ENCODE results near the gene COBL. TPM values are rescaled to one million over a fixed set of nuclear protein-coding genes. Genes with fewer than 3 reads are reported as not detected.

COBL gene
- total and polyA plus RNA-seq, 3 experiments from 2014 or later, result not detected

GRCh38 chr7:51292596-51292995, 24.0 kb downstream of the COBL start:
- H3K27ac ChIP-seq (ENCODE audit: low read depth, low read length), result no peak overlapping the region
- POLR2A ChIA-PET, result no interaction called here
- H3K4me3 ChIP-seq (ENCODE audit: low read length), result no peak overlapping the region
- no peaks in the 10 kb centered on the region for H3K27me3 ChIP-seq (ENCODE audit: insufficient read depth, low read length, poor library complexity, severe bottlenecking)
- no peaks in the 10 kb centered on the region for H3K4me1 ChIP-seq (ENCODE audit: insufficient read depth, low read length)
- H3K9me3 ChIP-seq (ENCODE audit: low read length), result no peaks in the 10 kb centered on the region
- DNase-seq, result no peak
- Mint-ChIP-seq H3K4me3 (no peak overlapping the region), H3K4me1 (no peaks in the 10 kb centered on the region), H3K27me3 (peaks cover 0 to 3% of the 10 kb centered on the region in 2 donors), H3K9me3 (peaks cover 0 to 3% (median 0%) of the 10 kb centered on the region in 5 donors), H3K36me3 (no peaks in the 10 kb centered on the region), H3K27ac (no peak overlapping the region)
- H3K36me3 ChIP-seq (ENCODE audit: insufficient read depth, low read length), result no peaks in the 10 kb centered on the region
- CTCF ChIA-PET, result no interaction called here

GRCh38 chr7:51290702-51291540, 25.7 kb downstream of the COBL start:
- no peaks in the 10 kb centered on the region for H3K36me3 ChIP-seq (ENCODE audit: insufficient read depth, low read length)
- H3K36me3 Mint-ChIP-seq, result no peaks in the 10 kb centered on the region
- no peak overlapping the region for H3K4me3 Mint-ChIP-seq
- ChIA-PET CTCF (no interaction called here), POLR2A (no interaction called here)
- H3K4me3 ChIP-seq (ENCODE audit: low read length), result no peak overlapping the region
- H3K9me3 ChIP-seq (ENCODE audit: low read length), result no peaks in the 10 kb centered on the region
- no peak overlapping the region for H3K27ac ChIP-seq (ENCODE audit: low read depth, low read length)
- no peaks in the 10 kb centered on the region for H3K27me3 ChIP-seq (ENCODE audit: insufficient read depth, low read length, poor library complexity, severe bottlenecking)
- no peak overlapping the region for H3K27ac Mint-ChIP-seq
- H3K4me1 Mint-ChIP-seq, result no peaks in the 10 kb centered on the region
- no peaks in the 10 kb centered on the region for H3K4me1 ChIP-seq (ENCODE audit: insufficient read depth, low read length)
- no peak for DNase-seq
- H3K27me3 Mint-ChIP-seq, result peaks cover 0 to 3% of the 10 kb centered on the region in 2 donors
- peaks cover 0 to 5% (median 0%) of the 10 kb centered on the region in 5 donors for H3K9me3 Mint-ChIP-seq

DNA sequence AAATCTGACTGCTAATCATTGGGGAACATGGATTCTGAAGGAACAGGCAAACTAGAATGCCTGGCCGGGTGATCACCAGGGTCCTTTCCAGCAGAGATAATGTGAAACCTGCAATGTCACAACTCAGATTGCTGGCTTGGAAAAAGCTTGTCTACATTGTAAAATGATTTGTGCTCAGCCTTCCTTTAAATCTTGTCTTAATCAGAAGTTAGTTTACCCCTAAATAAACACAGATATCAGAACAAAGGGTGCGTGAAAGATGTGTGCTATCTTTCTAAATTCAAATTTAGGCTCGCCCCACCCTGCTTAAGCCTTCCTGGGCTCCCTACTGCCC, 26.3 kb downstream of the COBL start:
- DNase-seq, result no peak
- CTCF ChIA-PET, result no interaction called here
- Histone ChIP-seq H3K27me3 (ENCODE audit: insufficient read depth, low read length, poor library complexity, severe bottlenecking) (no peaks in the 10 kb centered on the region), H3K9me3 (ENCODE audit: low read length) (no peaks in the 10 kb centered on the region), H3K4me1 (ENCODE audit: insufficient read depth, low read length) (no peaks in the 10 kb centered on the region), H3K4me3 (ENCODE audit: low read length) (no peak overlapping the region), H3K27ac (ENCODE audit: low read depth, low read length) (no peak overlapping the region), H3K36me3 (ENCODE audit: insufficient read depth, low read length) (no peaks in the 10 kb centered on the region)
- peaks cover 0 to 5% (median 0%) of the 10 kb centered on the region in 5 donors for H3K9me3 Mint-ChIP-seq
- H3K4me3 Mint-ChIP-seq, result no peak overlapping the region
- no peaks in the 10 kb centered on the region for H3K36me3 Mint-ChIP-seq
- no peaks in the 10 kb centered on the region for H3K4me1 Mint-ChIP-seq
- no peak overlapping the region for H3K27ac Mint-ChIP-seq
- POLR2A ChIA-PET, result no interaction called here
- H3K27me3 Mint-ChIP-seq, result peaks cover 0 to 3% of the 10 kb centered on the region in 2 donors

DNA sequence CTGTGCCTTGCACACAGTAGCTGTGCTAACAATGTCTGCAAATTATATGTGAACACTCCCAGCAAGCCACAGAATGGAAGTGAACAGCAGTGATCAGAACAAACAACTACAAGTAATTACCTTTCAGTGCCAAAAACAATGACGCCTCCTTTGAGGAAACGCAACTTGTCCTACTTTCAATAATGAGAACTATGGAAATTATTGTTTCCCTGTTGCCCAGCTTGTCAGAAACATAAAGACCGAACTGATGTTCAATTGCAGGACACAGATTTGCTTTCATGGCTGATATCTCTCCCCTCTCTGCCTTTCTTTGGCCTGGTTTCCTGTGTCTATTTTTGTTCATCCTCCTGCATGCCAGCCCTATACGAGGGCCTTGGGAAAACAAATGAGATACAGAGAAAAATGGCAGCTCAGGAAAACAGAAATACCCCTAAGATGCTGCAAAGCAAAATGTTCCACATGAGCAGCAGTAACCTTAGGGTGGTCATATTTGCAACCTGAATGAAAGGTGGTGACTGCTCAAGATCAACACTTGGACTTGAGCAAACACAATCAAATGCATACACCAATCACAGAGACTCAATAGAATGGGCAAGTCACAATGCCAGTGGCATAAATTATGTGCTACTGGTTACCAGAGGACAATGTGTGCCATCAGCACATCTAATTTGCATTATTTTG, 26.8 kb downstream of the COBL start:
- no peak overlapping the region for H3K27ac ChIP-seq (ENCODE audit: low read depth, low read length)
- no peaks in the 10 kb centered on the region for H3K4me1 Mint-ChIP-seq
- no peaks in the 10 kb centered on the region for H3K4me1 ChIP-seq (ENCODE audit: insufficient read depth, low read length)
- ChIA-PET CTCF (no interaction called here), POLR2A (no interaction called here)
- H3K4me3 Mint-ChIP-seq, result no peak overlapping the region
- no peaks in the 10 kb centered on the region for H3K36me3 Mint-ChIP-seq
- DNase-seq, result no peak
- H3K27me3 ChIP-seq (ENCODE audit: insufficient read depth, low read length, poor library complexity, severe bottlenecking), result no peaks in the 10 kb centered on the region
- peaks cover 0 to 3% of the 10 kb centered on the region in 2 donors for H3K27me3 Mint-ChIP-seq
- no peak overlapping the region for H3K27ac Mint-ChIP-seq
- H3K9me3 ChIP-seq (ENCODE audit: low read length), result no peaks in the 10 kb centered on the region
- no peaks in the 10 kb centered on the region for H3K36me3 ChIP-seq (ENCODE audit: insufficient read depth, low read length)
- H3K9me3 Mint-ChIP-seq, result peaks cover 0 to 5% (median 0%) of the 10 kb centered on the region in 5 donors
- H3K4me3 ChIP-seq (ENCODE audit: low read length), result no peak overlapping the region

GRCh38 chr7:51288896-51289622, 27.6 kb downstream of the COBL start:
- no peak for DNase-seq
- ChIA-PET POLR2A (no interaction called here), CTCF (no interaction called here)
- H3K36me3 Mint-ChIP-seq, result no peaks in the 10 kb centered on the region
- no peak overlapping the region for H3K4me3 ChIP-seq (ENCODE audit: low read length)
- no peaks in the 10 kb centered on the region for H3K4me1 Mint-ChIP-seq
- H3K9me3 ChIP-seq (ENCODE audit: low read length), result no peaks in the 10 kb centered on the region
- H3K4me1 ChIP-seq (ENCODE audit: insufficient read depth, low read length), result no peaks in the 10 kb centered on the region
- no peak overlapping the region for H3K27ac Mint-ChIP-seq
- H3K36me3 ChIP-seq (ENCODE audit: insufficient read depth, low read length), result no peaks in the 10 kb centered on the region
- H3K9me3 Mint-ChIP-seq, result peaks cover 0 to 8% (median 0%) of the 10 kb centered on the region in 5 donors
- peaks cover 0 to 3% of the 10 kb centered on the region in 2 donors for H3K27me3 Mint-ChIP-seq
- H3K27me3 ChIP-seq (ENCODE audit: insufficient read depth, low read length, poor library complexity, severe bottlenecking), result no peaks in the 10 kb centered on the region
- no peak overlapping the region for H3K27ac ChIP-seq (ENCODE audit: low read depth, low read length)
- H3K4me3 Mint-ChIP-seq, result no peak overlapping the region

DNA sequence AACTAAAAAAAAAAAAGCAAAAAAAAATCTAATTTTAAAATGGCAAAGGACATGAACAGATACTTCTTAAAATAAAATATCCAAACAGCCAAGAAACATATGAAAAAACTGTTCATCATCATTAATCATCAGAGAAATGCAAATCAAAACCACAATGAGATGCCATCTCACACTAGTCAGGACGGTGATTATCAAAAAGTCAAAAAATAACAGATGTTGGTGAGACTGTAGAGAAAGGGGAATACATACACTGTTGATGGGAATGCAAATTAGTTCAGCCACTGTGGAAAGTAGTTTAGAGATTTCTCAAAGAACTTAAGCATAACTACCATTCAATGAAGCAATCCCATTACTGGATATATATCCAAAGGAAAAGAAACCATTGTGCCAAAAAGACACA, 30.2 kb downstream of the COBL start:
- CTCF ChIA-PET, result no interaction called here

DNA sequence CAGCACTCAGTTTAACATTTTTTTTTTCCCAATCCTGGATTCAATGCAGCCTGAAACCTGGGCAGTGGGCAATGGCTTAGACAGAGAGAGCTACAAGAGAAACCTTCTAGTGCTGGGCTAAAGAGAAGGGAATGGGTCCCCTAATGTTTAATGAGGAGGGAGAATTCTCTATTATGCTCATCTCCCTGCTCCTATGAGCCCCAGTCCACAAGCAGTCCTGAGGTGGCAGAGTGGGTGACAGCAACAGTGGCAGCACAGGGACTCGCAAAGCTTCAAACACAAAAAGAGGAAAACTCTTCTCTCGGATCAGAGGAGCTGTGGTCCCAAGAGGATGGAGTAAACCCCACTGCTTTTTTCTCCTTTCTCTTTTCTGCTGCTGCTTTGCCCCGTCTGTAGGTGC, 36.5 kb downstream of the COBL start:
- ChIA-PET CTCF (no interaction called here), POLR2A (no interaction called here)
- no peak overlapping the region for H3K27ac ChIP-seq (ENCODE audit: low read depth, low read length)
- H3K4me1 ChIP-seq (ENCODE audit: insufficient read depth, low read length), result no peaks in the 10 kb centered on the region
- no peak overlapping the region for H3K27ac Mint-ChIP-seq
- no peaks in the 10 kb centered on the region for H3K36me3 ChIP-seq (ENCODE audit: insufficient read depth, low read length)
- H3K4me1 Mint-ChIP-seq, result no peaks in the 10 kb centered on the region
- peaks cover 3 to 4% of the 10 kb centered on the region in 2 donors for H3K27me3 Mint-ChIP-seq
- no peak overlapping the region for H3K4me3 ChIP-seq (ENCODE audit: low read length)
- peaks cover 8 to 16% (median 14%) of the 10 kb centered on the region in 5 donors for H3K9me3 Mint-ChIP-seq
- no peaks in the 10 kb centered on the region for H3K36me3 Mint-ChIP-seq
- no peaks in the 10 kb centered on the region for H3K27me3 ChIP-seq (ENCODE audit: insufficient read depth, low read length, poor library complexity, severe bottlenecking)
- no peak overlapping the region for H3K4me3 Mint-ChIP-seq
- H3K9me3 ChIP-seq (ENCODE audit: low read length), result no peaks in the 10 kb centered on the region
- DNase-seq, result no peak

More for the DNA sequence above, 30.2 kb downstream of the COBL start:
- Histone ChIP-seq H3K4me1 (ENCODE audit: insufficient read depth, low read length) (no peaks in the 10 kb centered on the region), H3K27me3 (ENCODE audit: insufficient read depth, low read length, poor library complexity, severe bottlenecking) (no peaks in the 10 kb centered on the region), H3K4me3 (ENCODE audit: low read length) (no peak overlapping the region), H3K36me3 (ENCODE audit: insufficient read depth, low read length) (no peaks in the 10 kb centered on the region), H3K9me3 (ENCODE audit: low read length) (no peaks in the 10 kb centered on the region), H3K27ac (ENCODE audit: low read depth, low read length) (no peak overlapping the region)
- H3K4me1 Mint-ChIP-seq, result no peaks in the 10 kb centered on the region
- H3K27ac Mint-ChIP-seq, result no peak overlapping the region
- H3K27me3 Mint-ChIP-seq, result peaks cover 0 to 3% of the 10 kb centered on the region in 2 donors
- POLR2A ChIA-PET, result no interaction called here
- H3K36me3 Mint-ChIP-seq, result no peaks in the 10 kb centered on the region
- H3K4me3 Mint-ChIP-seq, result no peak overlapping the region
- peaks cover 8 to 16% (median 11%) of the 10 kb centered on the region in 5 donors for H3K9me3 Mint-ChIP-seq
- no peak for DNase-seq

GRCh38 chr7:51279391-51280023, 37.1 kb downstream of the COBL start:
- Histone ChIP-seq H3K27ac (ENCODE audit: low read depth, low read length) (no peak overlapping the region), H3K9me3 (ENCODE audit: low read length) (no peaks in the 10 kb centered on the region), H3K4me3 (ENCODE audit: low read length) (no peak overlapping the region), H3K4me1 (ENCODE audit: insufficient read depth, low read length) (no peaks in the 10 kb centered on the region), H3K36me3 (ENCODE audit: insufficient read depth, low read length) (no peaks in the 10 kb centered on the region), H3K27me3 (ENCODE audit: insufficient read depth, low read length, poor library complexity, severe bottlenecking) (no peaks in the 10 kb centered on the region)
- ChIA-PET CTCF (no interaction called here), POLR2A (no interaction called here)
- H3K4me3 Mint-ChIP-seq, result no peak overlapping the region
- H3K9me3 Mint-ChIP-seq, result peaks cover 8 to 16% (median 14%) of the 10 kb centered on the region in 5 donors
- H3K4me1 Mint-ChIP-seq, result no peaks in the 10 kb centered on the region
- H3K27ac Mint-ChIP-seq, result no peak overlapping the region
- DNase-seq, result no peak
- no peaks in the 10 kb centered on the region for H3K36me3 Mint-ChIP-seq
- peaks cover 3 to 4% of the 10 kb centered on the region in 2 donors for H3K27me3 Mint-ChIP-seq
